Pulmonary artery endothelial cell (primary cell): ENCODE data around the gene CRNN. TPM values are rescaled to one million over a fixed set of nuclear protein-coding genes. Genes with fewer than 3 reads are reported as not detected.

Source experiments
- total RNA-seq: library from RNA; depleted of rRNA; stranded (reverse); fragments of >200 nt; gene quantifications from 2 replicates; pipeline ENCODE4 v1.2.3, GENCODE V29; 2014

CRNN gene
- total RNA-seq, 1 donor from 2014 or later = not detected

Other genes with a start within 250 kb of the CRNN start
- gene HRNR, start 190.1 kb downstream of the CRNN start, total RNA-seq = not detected in 2 replicates
- gene FLG, start 89.0 kb downstream of the CRNN start, total RNA-seq = not detected in 2 replicates
- gene FLG2, start 54.3 kb downstream of the CRNN start, total RNA-seq = not detected in 2 replicates
- gene LCE5A, start 96.5 kb upstream of the CRNN start, total RNA-seq = not detected in 2 replicates
- gene CRCT1, start 100.2 kb upstream of the CRNN start, total RNA-seq = not detected in 2 replicates
- not detected in 2 replicates for gene LCE3E, start 152.5 kb upstream of the CRNN start, total RNA-seq
- gene LCE3D, start 166.3 kb upstream of the CRNN start, total RNA-seq = not detected in 2 replicates
- gene LCE3C, start 186.0 kb upstream of the CRNN start, total RNA-seq = not detected in 2 replicates
- gene LCE3B, start 199.5 kb upstream of the CRNN start, total RNA-seq = not detected in 2 replicates
- gene LCE3A, start 208.8 kb upstream of the CRNN start, total RNA-seq = not detected in 2 replicates
- not detected in 2 replicates for gene LCE2D, start 249.1 kb upstream of the CRNN start, total RNA-seq